HFF-Myc (cell line): Measurements from ENCODE around the gene CATSPER3.

ENCODE experiments used
- DNase-seq: peaks from one replicate; pipeline ENCODE4 v3.0.0-alpha.2; 2011; ENCODE audit warnings: low read depth; ENCODE audit errors: extremely low read depth
- H3K4me3 ChIP-seq: replicated peaks from 2 replicates; pipeline ENCODE4 v1.5.1; 2011; ENCODE audit warnings: low read depth, mild to moderate bottlenecking, control low read depth, low read length
- TF ChIP-seq, protein P1 (sequence below): IDR thresholded peaks from 2 replicates; pipeline ENCODE4 v1.5.1; 2012; ENCODE audit warnings: mild to moderate bottlenecking, low read depth, low read length, control low read depth; ENCODE audit errors: missing control alignments

Gene CATSPER3

DNA sequence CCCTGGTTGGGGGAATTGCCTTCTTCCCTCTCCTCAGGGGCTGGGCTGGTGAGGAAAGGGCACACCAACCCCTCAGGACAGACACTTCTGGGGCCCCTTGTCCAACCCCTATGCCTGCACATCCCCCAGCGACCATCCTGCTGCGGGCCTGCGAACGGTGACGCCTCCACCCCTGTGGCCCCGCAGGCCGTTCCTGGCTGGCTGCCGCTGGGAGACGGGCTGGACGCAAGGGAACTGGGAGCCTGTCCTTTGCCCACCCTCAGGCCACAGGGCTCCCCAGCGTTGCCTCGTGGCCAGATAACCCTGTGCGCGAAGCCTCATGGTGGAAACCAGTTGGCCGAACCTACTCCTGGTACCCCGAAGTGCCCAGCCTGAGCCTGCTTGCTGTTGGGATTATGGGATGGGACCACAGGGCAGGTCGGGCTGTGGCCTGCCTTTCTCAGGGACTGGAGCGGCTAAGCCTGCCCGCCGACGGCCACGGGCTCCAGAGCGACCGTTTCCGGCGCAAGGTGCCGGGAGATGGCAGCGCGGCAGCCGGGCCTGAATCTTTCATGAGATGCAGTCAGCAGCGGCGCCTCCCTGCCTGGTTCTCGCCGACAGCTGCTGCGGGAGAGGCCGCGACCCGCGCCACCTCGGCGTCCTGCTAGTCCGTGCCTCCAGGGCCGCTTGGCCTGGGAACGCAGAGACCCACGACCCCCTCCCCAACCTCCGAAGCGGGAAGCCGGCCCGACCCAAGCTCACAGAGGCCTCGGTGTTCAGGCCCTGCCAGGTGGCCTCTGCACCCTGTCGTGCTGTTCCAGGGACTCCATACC is 72.8 kb downstream of the CATSPER3 start:
- DNase-seq = no peak
- TF ChIP-seq, protein P1, sequence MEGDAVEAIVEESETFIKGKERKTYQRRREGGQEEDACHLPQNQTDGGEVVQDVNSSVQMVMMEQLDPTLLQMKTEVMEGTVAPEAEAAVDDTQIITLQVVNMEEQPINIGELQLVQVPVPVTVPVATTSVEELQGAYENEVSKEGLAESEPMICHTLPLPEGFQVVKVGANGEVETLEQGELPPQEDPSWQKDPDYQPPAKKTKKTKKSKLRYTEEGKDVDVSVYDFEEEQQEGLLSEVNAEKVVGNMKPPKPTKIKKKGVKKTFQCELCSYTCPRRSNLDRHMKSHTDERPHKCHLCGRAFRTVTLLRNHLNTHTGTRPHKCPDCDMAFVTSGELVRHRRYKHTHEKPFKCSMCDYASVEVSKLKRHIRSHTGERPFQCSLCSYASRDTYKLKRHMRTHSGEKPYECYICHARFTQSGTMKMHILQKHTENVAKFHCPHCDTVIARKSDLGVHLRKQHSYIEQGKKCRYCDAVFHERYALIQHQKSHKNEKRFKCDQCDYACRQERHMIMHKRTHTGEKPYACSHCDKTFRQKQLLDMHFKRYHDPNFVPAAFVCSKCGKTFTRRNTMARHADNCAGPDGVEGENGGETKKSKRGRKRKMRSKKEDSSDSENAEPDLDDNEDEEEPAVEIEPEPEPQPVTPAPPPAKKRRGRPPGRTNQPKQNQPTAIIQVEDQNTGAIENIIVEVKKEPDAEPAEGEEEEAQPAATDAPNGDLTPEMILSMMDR = no peak
- H3K4me3 ChIP-seq = no peak overlapping the region

DNA sequence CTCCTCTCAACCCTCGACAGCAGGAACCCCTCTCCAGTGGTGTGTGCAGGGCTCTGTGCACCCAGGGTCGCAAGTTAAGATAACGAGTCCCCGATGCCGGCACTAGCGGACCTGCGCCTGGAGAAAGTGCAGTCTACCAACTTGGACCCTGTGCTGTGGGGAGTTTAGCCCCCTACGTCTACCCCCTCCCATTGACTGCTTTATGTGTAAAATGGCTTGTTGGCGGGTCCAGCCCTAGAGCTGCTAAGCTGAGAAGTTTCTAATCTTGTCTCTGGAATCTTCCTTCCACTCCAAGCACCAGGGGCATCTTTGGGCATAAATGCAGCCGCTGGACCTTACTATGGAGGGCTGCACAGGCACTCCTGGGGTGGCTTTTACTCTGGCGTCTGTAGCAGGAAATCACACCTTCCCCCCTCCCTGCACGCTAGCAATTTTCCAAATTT is 73.5 kb downstream of the CATSPER3 start:
- no peak overlapping the region for H3K4me3 ChIP-seq
- DNase-seq = no peak
- TF ChIP-seq, protein P1 = no peak

DNA sequence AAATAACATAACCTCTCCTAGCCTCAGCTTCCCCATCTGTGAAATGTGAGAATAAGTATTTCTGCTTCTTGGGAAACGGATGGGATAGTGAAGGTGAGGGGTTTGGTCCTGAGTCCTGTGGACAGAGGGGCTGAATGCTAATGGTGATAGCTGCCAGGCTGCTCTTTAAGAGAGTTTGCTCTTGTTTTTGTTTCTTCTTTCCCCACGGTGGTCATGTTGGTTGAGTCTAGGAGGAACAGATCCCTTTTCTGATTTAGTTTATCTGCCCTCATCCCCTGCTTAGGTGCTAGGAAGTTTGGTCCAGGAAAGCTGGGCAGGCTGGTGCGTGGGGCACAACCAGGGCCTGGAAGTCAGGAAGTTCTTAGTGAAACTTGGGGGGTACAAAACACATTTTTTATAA is 74.0 kb downstream of the CATSPER3 start:
- no peak overlapping the region for H3K4me3 ChIP-seq
- TF ChIP-seq, protein P1 = no peak
- DNase-seq = no peak

DNA sequence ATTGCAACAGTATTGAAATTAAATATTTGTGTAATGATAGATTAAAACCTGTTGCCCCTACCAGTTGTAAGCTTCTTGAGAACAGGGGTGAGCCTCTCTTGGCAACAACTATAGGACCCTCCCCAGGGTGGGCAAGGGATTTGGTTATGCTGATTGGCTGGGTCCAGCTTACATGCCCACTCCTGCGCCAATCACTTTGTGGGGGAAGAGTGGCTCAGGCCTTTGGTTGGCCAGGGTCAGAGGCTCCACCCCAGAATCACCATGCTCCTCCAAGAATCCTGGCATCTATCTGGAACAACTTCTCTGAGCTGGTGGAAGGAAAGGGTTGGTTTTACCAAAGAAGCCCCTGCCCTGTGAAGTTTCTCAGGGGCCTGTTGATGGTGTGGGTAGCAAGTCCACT is 74.9 kb downstream of the CATSPER3 start:
- no peak for DNase-seq
- TF ChIP-seq, protein P1 = no peak
- H3K4me3 ChIP-seq = no peak overlapping the region

DNA sequence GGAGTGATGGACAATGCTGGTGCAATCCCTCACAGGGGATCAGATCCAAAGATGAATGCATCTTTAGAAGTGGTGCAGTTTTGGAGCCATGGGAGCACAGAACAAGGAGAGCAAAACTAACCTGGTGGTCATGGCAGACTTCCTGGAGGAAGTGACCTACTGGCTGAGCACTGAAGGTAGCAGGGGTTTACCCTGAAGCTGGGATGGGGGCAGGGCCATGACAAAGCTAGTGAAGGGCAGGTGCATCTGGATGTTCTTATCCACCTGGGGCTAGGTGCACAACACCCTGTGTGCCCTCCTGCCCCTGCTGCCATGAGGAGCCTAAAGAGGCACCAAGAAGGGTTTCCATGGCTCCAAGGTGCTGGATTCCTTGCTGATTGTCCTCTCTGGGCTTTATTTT is 77.8 kb downstream of the CATSPER3 start:
- TF ChIP-seq, protein P1 = no peak
- no peak overlapping the region for H3K4me3 ChIP-seq
- DNase-seq = no peak

DNA sequence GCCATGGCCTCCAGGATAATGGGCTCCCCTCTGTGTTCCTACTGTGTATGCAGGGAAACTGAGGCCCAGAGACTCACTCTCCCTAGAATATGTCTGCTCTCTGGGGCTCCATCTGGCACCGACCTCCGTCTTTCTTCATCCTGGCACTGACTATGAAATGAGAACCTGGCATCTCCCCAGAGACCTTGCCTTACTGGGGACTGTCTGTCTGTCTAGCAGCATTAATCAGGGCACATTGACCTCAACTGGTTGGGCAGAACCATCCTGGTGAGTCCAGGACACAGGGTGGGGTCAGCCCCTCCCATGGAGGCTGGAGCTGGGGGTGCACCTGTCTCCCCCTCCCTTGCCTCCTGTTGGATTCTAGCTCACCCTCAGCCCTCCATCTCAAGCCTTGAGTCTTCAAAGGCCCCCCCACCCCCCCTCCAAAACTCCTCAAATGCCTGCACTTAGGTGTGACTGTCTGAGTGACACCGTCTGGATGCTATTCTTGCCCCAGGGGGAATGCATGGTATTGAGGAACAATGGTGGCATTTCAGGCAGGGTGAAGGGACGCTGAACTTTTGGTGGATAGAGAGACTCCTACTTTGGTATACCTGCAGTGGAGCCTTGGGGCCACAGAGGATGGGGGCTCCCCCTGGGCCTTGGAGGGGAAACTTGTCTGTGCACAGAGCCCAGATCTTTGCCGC is 79.1 kb downstream of the CATSPER3 start:
- DNase-seq = no peak
- TF ChIP-seq, protein P1 = no peak
- no peak overlapping the region for H3K4me3 ChIP-seq
